GM19239 (cell line): ENCODE results near the gene LEKR1.
"Not testable (repeated sequence)": the region's sequence is repeated elsewhere in the genome, so short reads cannot be mapped to it uniquely, and the experiment has no call there.

Source experiments
- DNase-seq: peaks from one replicate; pipeline ENCODE4 v3.0.0; 2011; ENCODE audit warnings: low spot score; ENCODE audit not compliant: insufficient read length
- FAIRE-seq: peaks from 2 replicates; lab custom pipeline; 2011; peaks lifted over from hg19 to GRCh38; lab: Jason Lieb, UNC

LEKR1 gene

GRCh38 chr3:156803952-156804741 is 22.0 kb upstream of the LEKR1 start:
- FAIRE-seq (no peak), DNase-seq (no peak)

GRCh38 chr3:156806698-156807097 is 19.5 kb upstream of the LEKR1 start:
- FAIRE-seq (no peak), DNase-seq (no peak)

GRCh38 chr3:156808025-156808424 is 18.1 kb upstream of the LEKR1 start:
- FAIRE-seq = no peak

GRCh38 chr3:156811089-156811862 is 14.9 kb upstream of the LEKR1 start:
- DNase-seq (no peak), FAIRE-seq (no peak)

More at GRCh38 chr3:156808025-156808424, 18.1 kb upstream of the LEKR1 start:
- no peak for DNase-seq

- FAIRE-seq = peak; percentile 61
- DNase-seq = no peak
Measured at GRCh38 chr3:156812521-156813335, 13.4 kb upstream of the LEKR1 start.

GRCh38 chr3:156814295-156814694 is 11.9 kb upstream of the LEKR1 start:
- FAIRE-seq = no peak
- no peak for DNase-seq

DNA sequence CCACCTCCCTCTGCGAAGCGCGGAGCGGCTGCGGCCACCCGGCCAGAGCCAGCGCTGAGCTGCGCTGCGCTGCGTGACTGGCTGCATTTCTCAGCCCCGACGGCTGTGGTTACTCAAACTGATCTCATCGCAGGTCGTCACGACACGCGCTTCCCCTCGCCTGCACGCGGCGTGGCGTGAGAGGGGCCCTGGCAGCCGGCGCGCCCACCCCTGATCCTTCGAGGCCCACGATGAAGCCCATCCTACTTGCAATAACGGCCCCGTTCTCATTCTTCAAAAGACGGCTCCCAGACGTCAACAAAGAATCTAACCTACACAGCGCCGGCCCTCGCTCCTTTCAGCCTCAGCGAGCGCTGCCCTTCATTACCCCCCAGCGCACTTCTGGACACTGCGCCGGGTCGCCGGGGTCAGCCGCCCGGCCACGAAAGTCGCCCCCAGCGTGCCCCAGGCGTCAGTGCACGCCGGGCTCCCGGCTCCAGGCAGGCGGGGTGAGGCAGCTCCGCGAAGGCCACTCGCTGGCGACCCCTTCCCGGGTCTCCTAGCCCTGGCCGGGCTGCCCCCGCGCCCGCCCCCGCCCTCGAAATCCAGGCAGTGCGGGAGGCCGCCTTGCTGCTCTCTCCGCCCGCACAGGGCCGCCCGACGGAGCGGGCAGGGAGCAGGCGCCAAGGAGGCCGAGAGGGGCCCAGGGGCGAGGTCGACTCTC is 9.9 kb upstream of the LEKR1 start:
- FAIRE-seq = peak; percentile 53
- no peak for DNase-seq

DNA sequence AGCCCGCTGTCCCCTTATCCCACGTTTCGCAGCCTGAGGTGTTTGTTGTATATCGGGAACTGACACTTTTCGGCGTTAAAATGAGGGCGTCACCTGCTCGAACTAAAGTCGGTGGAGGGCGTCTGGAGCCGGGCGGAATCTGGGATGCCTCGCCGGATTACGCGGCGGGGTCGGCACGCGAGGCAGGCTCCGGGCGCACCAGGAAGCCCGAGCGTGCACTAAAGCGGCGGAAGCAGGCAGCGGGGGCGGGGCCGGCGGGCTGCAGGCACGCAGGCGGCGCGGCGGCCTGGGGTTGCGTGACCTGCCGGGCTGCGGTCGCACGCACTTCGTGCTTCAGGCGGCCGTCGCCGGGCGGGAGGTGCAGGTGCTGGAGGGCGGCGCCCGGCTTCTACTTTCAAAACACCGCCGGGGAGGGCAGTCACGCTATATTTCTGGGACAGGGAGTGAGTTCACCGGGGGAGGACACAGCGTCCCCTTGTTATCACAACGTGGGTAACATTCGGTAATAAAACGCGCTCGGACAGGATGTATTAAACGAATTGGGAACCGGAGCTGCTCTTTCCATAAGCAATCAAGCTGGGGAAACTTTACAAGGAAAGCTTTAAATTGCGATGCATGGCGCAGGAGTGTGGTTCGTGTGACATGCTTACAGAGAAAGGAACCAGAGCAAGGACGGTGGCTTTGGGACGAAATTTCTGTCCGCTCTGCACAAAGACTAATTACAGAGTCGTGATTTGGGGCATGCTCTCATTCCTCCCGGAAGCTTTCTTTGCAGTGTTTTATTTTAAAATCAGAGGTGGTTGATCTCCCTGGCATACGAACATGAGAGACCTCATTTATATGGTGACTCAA is 9.1 kb upstream of the LEKR1 start:
- DNase-seq (peak; percentile 60), FAIRE-seq (peak; percentile 89)

DNA sequence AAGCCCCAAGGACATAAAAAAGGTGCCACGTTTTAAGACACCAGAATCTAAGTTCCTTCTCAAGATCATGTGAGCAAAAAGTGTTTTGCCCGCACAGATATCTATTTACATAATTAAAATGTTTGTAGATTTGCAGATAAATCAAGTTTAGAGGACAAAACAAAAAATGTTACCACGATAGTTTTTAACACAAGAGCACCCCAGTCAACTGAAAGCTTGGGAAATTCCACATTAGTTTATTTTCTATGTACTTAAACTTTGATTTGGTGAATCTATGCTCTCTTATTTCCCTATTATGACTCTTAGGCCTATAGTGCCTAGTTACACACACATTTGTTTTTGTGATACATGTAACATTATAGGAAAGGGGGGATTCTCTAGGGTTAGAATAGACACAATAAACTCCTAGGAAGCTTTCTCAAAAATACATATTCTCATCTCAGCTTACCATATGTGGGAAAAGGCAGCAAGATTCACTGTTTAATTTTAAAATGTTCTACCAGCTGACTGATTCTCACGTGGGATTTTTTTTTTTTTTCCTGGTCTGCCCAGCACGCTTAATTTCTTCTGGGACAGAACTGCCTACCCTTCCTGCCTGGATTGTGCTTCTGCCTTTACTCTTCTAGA is 8.4 kb upstream of the LEKR1 start:
- DNase-seq (no peak), FAIRE-seq (no peak)

DNA sequence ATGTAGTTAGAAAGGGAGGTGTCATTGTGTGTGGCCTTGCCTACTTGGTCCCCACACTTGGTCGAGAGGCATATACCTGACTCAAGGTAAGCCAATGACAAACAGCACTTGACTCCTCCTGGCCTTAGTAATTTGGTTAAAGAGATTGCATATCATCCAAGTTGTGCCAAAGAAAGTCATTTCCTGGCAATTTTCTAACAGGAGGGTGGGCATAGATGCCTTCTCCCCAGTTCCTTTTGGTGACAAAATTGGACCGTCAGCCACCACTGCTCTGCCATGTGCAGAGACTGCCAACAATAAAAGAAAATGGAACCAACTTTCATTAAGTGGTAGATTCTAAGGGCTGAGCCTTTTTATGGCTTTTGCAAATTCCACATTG is 7.9 kb upstream of the LEKR1 start:
- no peak for FAIRE-seq
- no peak for DNase-seq

DNA sequence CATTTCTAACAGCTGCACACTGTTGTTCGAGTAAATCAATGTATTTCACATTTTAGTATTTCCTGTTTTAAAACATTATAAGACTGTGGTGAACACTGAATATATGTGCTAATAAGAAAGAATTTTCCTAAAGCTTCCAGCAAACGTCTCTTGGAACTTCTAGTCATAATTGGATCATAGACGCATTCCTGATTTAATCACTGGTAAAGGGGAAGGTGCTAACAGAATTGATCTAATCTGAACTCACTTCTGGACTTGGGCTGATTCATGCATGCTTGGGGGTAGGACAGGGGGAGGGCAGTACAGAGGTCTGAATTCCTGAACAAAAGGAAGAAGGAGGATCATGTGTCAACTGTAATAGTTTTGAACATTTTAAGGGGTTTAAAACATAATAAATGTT is 7.3 kb upstream of the LEKR1 start:
- peak; percentile 79 for FAIRE-seq
- no peak for DNase-seq

DNA sequence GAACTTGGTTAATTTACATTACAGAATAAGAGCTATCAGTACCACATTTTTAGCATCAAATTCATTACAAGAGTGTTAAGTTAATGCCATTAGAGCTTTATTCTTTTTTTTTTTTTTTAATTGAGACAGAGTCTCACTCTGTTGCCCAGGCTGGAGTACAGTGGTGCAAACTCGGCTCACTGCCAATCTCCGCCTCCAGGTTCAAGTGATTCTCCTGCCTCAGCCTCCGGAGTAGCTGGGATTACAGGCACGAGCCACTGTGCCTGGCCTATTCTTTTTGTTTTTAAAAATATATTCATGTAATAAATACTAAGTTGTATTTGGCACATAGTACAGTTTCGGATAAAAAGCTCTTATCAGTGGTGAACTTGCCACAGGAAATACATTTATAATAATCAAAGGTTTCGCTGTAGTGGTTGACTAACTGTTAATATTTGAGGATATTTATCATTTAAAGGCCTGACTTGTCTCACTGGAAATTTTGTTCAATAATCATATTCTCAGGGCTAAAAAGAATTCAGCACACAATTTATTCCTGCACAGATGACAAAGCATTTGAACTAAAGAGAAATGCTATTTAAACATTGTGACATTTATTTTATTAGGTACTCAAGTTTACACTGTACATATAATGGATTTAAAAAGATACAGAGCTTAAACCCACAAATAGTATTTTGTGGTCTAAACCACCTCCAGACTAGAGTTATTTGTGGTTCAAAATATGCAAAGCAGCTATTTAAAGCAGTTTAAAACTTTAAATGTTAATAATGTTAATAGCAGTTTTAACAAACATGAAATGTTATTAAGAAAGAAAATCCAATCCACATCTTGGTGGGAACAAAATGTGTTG is 6.1 kb upstream of the LEKR1 start:
- no peak for DNase-seq
- no peak for FAIRE-seq

DNA sequence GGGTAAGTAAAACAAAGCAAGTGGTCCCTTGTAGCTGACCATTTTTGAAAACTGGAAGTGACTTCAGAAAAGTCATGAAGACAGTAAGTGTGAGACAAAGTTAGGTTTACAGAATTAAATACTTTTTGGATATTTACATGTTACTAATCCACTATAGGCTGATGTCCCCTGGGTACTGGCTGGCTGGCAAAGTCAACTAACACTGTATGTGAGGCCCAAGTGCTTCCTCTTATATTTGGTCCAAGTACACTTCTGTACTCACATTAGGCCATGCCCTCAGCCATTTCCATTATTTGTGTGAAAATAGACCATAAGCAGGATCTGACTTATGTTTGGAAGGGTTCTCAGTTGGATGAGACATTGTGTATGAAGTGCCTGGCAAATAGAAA is 5.5 kb upstream of the LEKR1 start:
- DNase-seq (peak; percentile 15), FAIRE-seq (peak; percentile 42)

DNA sequence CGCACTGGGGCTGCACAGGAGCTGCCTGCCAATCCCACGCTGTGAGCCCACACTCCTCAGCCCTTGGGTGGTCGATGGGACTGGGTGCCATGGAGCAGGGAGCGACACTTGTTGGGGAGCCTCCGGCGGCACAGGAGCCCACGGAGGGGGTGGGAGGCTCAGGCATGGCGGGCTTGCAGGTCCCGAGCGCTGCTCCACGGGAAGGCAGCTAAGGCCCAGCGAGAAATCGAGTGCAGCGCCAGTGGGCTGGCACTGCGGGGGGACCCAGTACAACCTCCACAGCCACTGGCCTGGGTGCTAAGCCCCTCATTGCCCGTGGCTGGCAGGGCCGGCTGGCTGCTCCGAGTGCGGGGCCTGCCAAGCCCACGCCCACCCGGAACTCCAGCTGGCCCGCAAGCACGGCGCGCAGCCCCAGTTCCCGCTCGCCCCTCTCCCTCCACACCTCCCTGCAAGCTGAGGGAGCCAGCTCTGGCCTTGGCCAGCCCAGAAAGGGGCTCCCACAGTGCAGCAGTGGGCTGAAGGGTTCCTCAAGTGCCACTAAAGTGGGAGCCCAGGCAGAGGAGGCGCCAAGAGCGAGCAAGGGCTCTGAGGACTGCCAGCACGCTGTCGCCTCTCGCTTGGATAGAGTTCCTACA is 3.4 kb upstream of the LEKR1 start:
- FAIRE-seq, DNase-seq: not testable (repeated sequence)

GRCh38 chr3:156825795-156826143 is 384 bp upstream of the LEKR1 start:
- DNase-seq (peak; percentile 35), FAIRE-seq (no peak)

GRCh38 chr3:156826896-156827882 is 1.0 kb downstream of the LEKR1 start:
- DNase-seq (no peak), FAIRE-seq (peak; percentile 33)
